ENCODE data around the gene STH.

Gene STH

GRCh38 chr17:46033392-46033791, 34.3 kb downstream of the STH start:
- H3K79me2 ChIP-seq (ENCODE audit: insufficient read depth, low read length) = no peaks in the 10 kb centered on the region
- no peaks in the 10 kb centered on the region for H3K9me3 ChIP-seq (ENCODE audit: insufficient read depth, low read length)
- H3K36me3 ChIP-seq (ENCODE audit: low read length) = peaks cover 13% of the 10 kb centered on the region; the same call in 1 of the 2 replicates
- no peak overlapping the region for H3K4me2 ChIP-seq (ENCODE audit: low read depth, low read length, poor library complexity, severe bottlenecking)
- no peak for TF ChIP-seq CTCF (IDR thresholded peaks at IDR 0.05; ENCODE audit: insufficient read depth, low read length, poor library complexity, severe bottlenecking)
- no peak for TF ChIP-seq EZH2phosphoT487 (conservative IDR thresholded peaks at IDR 0.05; ENCODE audit: low read length)
- H3K9me2 ChIP-seq (replicated peaks; ENCODE audit: insufficient read depth, low read length) = no peaks in the 10 kb centered on the region
- H3K9ac ChIP-seq (ENCODE audit: low read length) = no peak overlapping the region
- H3K27me3 ChIP-seq (ENCODE audit: low read length) = no peaks in the 10 kb centered on the region
- H2AFZ ChIP-seq (ENCODE audit: low read depth, low read length, severe bottlenecking) = no peak overlapping the region
- no peak overlapping the region for H3K27ac ChIP-seq (ENCODE audit: low read depth, low read length)
- H3K4me3 ChIP-seq (ENCODE audit: insufficient read depth, low read length, poor library complexity, severe bottlenecking) = no peak overlapping the region
- H4K20me1 ChIP-seq (ENCODE audit: low read depth, low read length) = no peaks in the 10 kb centered on the region
- no peaks in the 10 kb centered on the region for H3F3A ChIP-seq (ENCODE audit: insufficient read depth)

- no peaks in the 10 kb centered on the region for H4K20me1 ChIP-seq (ENCODE audit: low read depth, low read length)
- H3K9me2 ChIP-seq (replicated peaks; ENCODE audit: insufficient read depth, low read length) = no peaks in the 10 kb centered on the region
- no peak overlapping the region for H3K9ac ChIP-seq (ENCODE audit: low read length)
- TF ChIP-seq EZH2phosphoT487 (conservative IDR thresholded peaks at IDR 0.05; ENCODE audit: low read length) (no peak), CTCF (IDR thresholded peaks at IDR 0.05; ENCODE audit: insufficient read depth, low read length, poor library complexity, severe bottlenecking) (no peak)
- H3K27me3 ChIP-seq (ENCODE audit: low read length) = no peaks in the 10 kb centered on the region
- H3K4me3 ChIP-seq (ENCODE audit: insufficient read depth, low read length, poor library complexity, severe bottlenecking) = no peak overlapping the region
- H3K4me2 ChIP-seq (ENCODE audit: low read depth, low read length, poor library complexity, severe bottlenecking) = no peak overlapping the region
- H3K9me3 ChIP-seq (ENCODE audit: insufficient read depth, low read length) = no peaks in the 10 kb centered on the region
- H3K27ac ChIP-seq (ENCODE audit: low read depth, low read length) = no peak overlapping the region
- no peak overlapping the region for H2AFZ ChIP-seq (ENCODE audit: low read depth, low read length, severe bottlenecking)
- H3K36me3 ChIP-seq (ENCODE audit: low read length) = peaks cover 15% of the 10 kb centered on the region; the same call in 1 of the 2 replicates
- no peaks in the 10 kb centered on the region; the same call in 1 of the 2 replicates for H3F3A ChIP-seq (ENCODE audit: insufficient read depth)
- H3K79me2 ChIP-seq (ENCODE audit: insufficient read depth, low read length) = no peaks in the 10 kb centered on the region
Observed at GRCh38 chr17:46035112-46035818, 36.2 kb downstream of the STH start.

- TF ChIP-seq CTCF (IDR thresholded peaks at IDR 0.05; ENCODE audit: insufficient read depth, low read length, poor library complexity, severe bottlenecking) = no peak
- no peak for TF ChIP-seq EZH2phosphoT487 (conservative IDR thresholded peaks at IDR 0.05; ENCODE audit: low read length)
- Histone ChIP-seq H4K20me1 (ENCODE audit: low read depth, low read length) (no peaks in the 10 kb centered on the region), H3F3A (ENCODE audit: insufficient read depth) (no peaks in the 10 kb centered on the region; the same call in 1 of the 2 replicates), H3K27ac (ENCODE audit: low read depth, low read length) (no peak overlapping the region), H3K9me3 (ENCODE audit: insufficient read depth, low read length) (no peaks in the 10 kb centered on the region), H2AFZ (ENCODE audit: low read depth, low read length, severe bottlenecking) (no peak overlapping the region), H3K9me2 (replicated peaks; ENCODE audit: insufficient read depth, low read length) (no peaks in the 10 kb centered on the region), H3K79me2 (ENCODE audit: insufficient read depth, low read length) (no peaks in the 10 kb centered on the region), H3K4me3 (ENCODE audit: insufficient read depth, low read length, poor library complexity, severe bottlenecking) (no peak overlapping the region), H3K9ac (ENCODE audit: low read length) (no peak overlapping the region), H3K4me2 (ENCODE audit: low read depth, low read length, poor library complexity, severe bottlenecking) (no peak overlapping the region), H3K36me3 (ENCODE audit: low read length) (peaks cover 22% of the 10 kb centered on the region; the same call in 1 of the 2 replicates), H3K27me3 (ENCODE audit: low read length) (no peaks in the 10 kb centered on the region)
Observed at GRCh38 chr17:46036491-46036890, 37.4 kb downstream of the STH start.

All from SU-DHL-6 (cell line).